ENCODE data around the gene GBP4.

Gene GBP4

DNA sequence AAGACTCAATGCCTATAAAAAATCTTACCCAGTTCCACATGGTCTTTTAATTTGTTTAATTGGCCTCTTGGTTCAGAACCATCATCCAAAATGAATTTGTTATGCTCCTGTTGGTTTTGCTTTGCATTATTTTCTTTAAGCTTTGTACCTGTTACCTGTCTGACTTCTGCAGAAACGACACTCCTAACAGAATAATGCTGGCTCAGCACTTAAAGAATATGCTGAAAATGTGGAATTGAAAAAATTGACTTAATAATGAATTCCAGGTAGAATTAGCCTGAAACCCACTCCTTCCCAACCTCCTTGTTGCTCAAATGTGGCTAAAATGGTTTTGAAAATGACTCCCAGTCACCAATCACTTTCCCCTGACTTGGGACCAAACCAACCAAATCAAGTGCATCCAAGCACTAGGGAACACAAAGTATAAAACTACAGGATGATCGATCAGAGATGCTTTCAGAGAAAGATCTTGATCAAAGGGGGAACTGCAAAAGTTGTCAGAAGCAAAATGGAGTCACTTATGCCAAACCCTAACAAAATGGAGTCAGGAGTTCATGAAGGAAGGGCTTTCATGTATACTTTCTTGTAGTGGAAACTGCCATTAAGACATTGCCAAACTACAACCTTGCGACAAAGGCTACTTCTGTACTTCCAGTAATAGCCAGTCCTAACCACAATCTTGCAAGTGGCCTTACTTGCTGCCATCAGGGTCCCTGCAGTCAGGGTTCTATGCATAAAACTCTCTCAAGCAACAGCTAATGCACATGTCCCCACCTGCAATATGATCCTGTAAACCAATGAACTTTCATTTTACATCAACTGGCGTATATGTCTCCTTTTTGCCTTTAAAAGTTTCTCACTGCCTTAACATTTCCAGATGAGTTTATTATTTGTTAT is 28.3 kb downstream of the GBP4 start:
- no peak for DNase-seq

GRCh38 chr1:89169166-89169565 is 29.6 kb downstream of the GBP4 start:
- DNase-seq: no peak

DNA sequence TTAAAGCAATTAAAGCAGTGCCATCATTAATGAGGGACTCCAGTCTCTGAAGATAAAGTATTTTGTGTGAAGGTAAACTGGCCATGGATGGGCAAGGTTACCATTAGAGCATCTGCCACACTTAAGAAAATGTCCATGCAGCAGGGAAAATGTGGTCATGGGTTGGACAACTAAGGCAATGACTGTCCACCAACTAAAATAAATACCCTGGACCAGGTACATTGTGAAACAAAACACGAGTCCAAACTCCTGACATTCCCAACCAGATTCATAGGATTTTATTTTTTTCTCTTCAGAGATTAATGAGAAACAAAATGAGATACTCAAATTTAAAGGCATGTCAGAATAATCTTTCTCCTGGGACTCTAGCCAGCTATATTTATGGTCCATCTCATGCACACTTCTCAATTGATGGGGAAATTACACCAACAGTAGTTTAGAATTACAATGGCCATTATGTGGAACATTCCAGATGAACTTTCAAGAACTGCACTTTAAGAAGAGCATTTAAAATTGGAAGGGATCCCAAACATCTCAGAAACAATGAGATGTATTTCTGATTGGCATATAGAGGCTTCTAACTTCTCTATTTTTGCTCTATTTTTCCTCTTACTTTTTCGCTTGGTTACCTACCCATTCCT is 31.0 kb downstream of the GBP4 start:
- no peak for DNase-seq

DNA sequence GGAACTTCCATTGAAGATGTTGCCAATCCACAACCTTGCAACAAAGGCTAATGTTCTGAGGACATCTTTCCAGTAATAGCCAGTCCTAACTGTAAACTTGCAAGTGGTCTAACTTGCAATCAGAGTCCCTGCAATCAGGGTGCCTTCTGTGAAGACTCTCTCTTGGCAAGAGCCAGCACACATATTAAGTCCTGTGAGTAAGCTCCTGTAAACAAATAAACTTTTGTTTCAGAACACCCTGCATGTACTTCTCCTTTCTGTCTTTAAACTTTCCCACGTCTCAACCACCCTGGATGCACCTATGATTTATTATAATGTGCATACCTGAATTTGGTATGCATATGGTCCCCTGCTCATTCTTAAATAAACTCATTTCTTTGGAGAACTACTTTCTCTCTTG is 32.0 kb downstream of the GBP4 start:
- no peak for DNase-seq

DNA sequence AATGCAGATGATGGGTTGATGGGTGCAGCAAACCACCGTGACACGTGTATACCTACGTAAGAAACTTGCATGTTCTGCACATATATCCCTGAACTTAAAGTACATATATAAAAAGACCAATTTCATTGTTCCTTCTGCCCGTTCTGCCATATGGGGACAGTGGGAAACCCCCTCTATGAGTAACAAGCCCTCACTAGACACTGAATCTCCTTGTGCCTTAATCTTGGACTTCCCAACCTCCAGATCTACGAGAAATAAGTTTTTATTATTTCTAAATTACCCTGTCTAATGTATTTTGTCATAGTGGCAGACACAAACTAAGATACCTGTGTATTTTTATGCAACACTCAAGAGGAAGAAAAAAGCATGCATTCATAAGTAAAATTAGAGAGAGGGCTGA is 32.9 kb downstream of the GBP4 start:
- DNase-seq: no peak

- no peak for DNase-seq
These were observed 47.7 kb downstream of the GBP4 start for GRCh38 chr1:89151047-89151446.

- no peak for DNase-seq
These were observed 48.8 kb downstream of the GBP4 start for GRCh38 chr1:89149976-89150375.

- DNase-seq: no peak
These were observed 49.5 kb downstream of the GBP4 start for GRCh38 chr1:89149229-89149628.

DNA sequence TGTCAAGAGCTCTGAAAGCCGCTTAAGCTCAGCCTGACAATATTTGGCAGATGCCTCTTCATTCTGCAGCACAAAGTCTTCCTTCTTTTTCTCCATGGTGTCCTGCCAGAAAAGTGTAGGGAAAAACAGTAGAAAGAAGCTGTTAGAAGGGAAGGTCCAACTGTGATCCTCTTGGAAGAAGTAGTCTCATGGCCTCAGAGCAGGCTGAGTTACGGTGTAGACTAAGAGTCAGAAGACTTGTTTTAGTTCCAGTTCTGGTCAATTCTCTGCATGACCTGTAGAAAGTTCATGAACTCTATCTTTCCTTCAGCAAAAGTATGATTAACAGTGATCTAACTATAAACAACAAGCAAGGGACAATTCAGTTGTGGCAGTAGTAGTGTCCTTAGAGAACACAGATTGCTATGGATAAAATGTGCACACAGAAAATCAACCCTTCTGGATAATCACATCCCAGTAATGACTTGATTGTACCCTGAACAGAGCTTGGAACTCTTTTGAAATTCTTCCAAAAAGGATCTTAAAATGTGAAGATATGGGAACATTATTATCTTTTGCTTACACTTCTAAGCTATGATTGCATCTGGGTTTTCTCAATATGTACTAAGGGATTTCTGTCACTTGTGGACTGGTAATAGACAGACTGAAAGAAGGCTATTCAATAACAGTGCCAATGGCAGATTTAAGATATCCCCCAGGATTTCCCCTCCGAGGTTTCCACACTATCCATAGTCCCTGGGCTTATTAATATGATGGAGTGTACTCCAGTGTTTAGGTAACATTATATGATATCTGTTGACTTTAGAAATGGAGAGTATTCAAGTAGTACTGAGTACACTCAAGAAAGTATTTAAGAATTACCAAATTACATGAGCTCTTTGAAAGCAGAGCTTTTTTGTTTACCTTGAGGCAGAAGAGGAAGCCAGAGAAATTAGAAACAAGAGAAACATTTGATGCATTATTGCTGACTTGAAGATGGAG is 50.8 kb downstream of the GBP4 start:
- no peak for DNase-seq

- DNase-seq: no peak
These were observed 52.0 kb downstream of the GBP4 start for GRCh38 chr1:89146721-89147120.

DNA sequence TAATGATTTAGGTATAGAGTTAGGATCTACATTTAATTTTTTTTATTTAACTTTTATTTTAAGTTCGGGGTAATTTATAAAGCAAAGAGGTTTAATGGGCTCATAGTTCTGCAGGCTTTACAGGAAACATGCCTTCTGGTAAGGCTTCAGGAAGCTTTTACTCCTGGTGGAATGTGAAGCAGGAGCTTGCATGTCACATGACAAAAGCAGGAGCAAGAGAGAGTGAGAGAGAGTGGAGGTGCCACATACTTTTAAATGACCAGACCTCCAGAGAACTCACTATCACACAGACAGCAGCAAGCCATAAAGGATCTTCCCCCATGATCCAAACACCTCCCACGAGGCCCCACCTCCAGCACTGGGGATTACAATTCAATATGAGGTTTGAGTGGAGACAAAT is 55.3 kb downstream of the GBP4 start:
- no peak for DNase-seq

DNA sequence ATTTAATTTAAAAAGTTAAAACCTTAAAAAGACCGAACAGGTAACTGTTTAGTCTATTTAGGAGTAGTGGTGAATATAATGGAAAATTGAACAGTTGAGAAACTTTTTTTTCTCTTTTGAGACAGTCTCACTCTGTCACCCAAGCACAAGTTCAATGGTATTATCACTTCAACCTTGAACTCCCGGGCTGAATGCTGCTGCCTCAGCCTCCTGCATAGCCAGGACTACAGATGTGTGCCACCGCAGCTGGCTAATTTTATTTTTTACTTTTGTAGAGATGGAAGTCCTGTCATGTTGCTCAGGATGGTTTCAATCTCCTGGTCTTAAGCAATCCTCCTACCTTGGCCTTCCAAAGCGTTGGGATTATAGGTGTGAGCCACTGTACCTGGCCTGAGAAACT is 56.6 kb downstream of the GBP4 start:
- no peak for DNase-seq

GRCh38 chr1:89133747-89134146 is 65.0 kb downstream of the GBP4 start:
- DNase-seq: no peak
